ENCODE data around the gene TRPC4.

Gene TRPC4

GRCh38 chr13:37752146-37752545, 117.4 kb downstream of the TRPC4 start:
- no peak overlapping the region for H3K4me3 ChIP-seq (ENCODE audit: low read length)
- H3K27ac ChIP-seq (ENCODE audit: low read depth, low read length) = no peak overlapping the region
- H3K36me3 ChIP-seq (ENCODE audit: control insufficient read depth, insufficient read depth, low read length) = no peaks in the 10 kb centered on the region
- no peaks in the 10 kb centered on the region for H3K27me3 ChIP-seq (ENCODE audit: control insufficient read depth, insufficient read depth, low read length)
- H3K4me1 ChIP-seq (ENCODE audit: control insufficient read depth, insufficient read depth, low read length) = peaks cover under 1% of the 10 kb centered on the region
- H3K9ac ChIP-seq (ENCODE audit: low read length) = no peak overlapping the region

GRCh38 chr13:37751025-37751424, 118.5 kb downstream of the TRPC4 start:
- no peak overlapping the region for H3K9ac ChIP-seq (ENCODE audit: low read length)
- no peaks in the 10 kb centered on the region for H3K36me3 ChIP-seq (ENCODE audit: control insufficient read depth, insufficient read depth, low read length)
- H3K27me3 ChIP-seq (ENCODE audit: control insufficient read depth, insufficient read depth, low read length) = no peaks in the 10 kb centered on the region
- H3K4me3 ChIP-seq (ENCODE audit: low read length) = no peak overlapping the region
- no peak overlapping the region for H3K27ac ChIP-seq (ENCODE audit: low read depth, low read length)
- H3K4me1 ChIP-seq (ENCODE audit: control insufficient read depth, insufficient read depth, low read length) = peaks cover 2% of the 10 kb centered on the region

DNA sequence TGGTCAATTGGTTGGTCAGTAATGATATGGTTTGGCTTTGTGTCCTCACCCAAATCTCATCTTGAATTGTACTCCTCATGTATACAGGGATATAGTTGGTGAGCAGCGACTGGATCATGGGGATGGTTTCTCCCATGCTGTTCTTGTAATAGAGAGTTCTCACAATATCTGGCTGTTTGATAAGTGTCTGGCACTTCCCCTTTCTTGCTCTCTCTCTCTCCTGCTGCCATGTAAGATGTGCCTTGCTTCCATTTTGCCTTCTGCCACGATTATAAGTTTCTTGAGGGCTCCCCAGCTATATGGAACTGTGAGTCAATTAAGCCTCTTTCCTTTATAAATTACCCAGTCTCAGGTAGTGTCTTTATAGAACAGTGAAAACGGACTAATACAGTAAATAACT, 120.7 kb downstream of the TRPC4 start:
- no peak overlapping the region for H3K4me3 ChIP-seq (ENCODE audit: low read length)
- no peak overlapping the region for H3K27ac ChIP-seq (ENCODE audit: low read depth, low read length)
- H3K27me3 ChIP-seq (ENCODE audit: control insufficient read depth, insufficient read depth, low read length) = no peaks in the 10 kb centered on the region
- H3K9ac ChIP-seq (ENCODE audit: low read length) = no peak overlapping the region
- H3K4me1 ChIP-seq (ENCODE audit: control insufficient read depth, insufficient read depth, low read length) = peaks cover 2% of the 10 kb centered on the region
- no peaks in the 10 kb centered on the region for H3K36me3 ChIP-seq (ENCODE audit: control insufficient read depth, insufficient read depth, low read length)

DNA sequence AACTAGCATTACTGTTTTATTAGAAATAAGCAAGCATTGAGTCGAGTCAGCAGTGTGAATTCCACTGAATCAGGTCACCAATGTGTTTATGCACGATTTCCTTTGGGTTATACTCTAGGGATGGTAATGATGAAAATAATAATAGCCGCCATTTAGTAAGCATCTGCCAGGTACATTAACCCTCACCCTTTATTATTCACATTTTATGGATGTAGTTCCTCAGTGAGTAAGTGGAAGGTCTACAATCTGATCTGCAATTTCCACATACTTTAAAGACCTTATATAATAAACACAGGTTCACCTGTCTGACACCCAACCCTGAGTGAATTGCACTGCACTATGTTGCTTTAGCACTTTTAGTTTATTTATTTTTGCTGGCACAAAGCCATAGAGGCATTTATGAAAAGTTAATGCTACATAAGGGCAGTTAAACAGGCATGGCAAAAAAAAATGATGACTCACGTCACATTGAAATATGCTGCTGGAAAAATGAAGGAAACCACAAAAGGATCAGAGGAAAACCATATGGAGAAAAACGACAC, 122.4 kb downstream of the TRPC4 start:
- Histone ChIP-seq H3K36me3 (ENCODE audit: control insufficient read depth, insufficient read depth, low read length) (no peaks in the 10 kb centered on the region), H3K27ac (ENCODE audit: low read depth, low read length) (no peak overlapping the region)

DNA sequence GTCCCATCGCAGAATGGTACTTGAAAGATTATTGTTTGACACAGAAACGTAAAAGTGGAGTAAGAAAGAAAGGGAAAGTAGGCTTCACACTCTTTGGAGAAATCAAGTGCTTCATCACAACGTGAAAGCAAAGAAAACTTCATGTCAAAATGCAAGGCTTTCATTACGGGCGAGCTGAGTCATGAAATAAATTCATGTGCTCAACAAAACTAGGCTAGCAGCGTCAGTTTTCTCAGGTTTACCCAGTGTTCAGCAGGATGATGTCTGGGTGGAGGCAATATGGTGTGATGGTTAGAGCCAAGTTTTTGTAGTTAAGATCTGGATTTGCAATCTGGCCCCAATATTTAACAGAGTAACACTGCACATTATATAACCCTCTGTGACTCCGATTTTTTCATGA, 128.0 kb downstream of the TRPC4 start:
- Histone ChIP-seq H3K27ac (ENCODE audit: low read depth, low read length) (no peak overlapping the region), H3K9ac (ENCODE audit: low read length) (no peak overlapping the region), H3K4me1 (ENCODE audit: control insufficient read depth, insufficient read depth, low read length) (no peaks in the 10 kb centered on the region), H3K4me3 (ENCODE audit: low read length) (no peak overlapping the region), H3K27me3 (ENCODE audit: control insufficient read depth, insufficient read depth, low read length) (no peaks in the 10 kb centered on the region), H3K36me3 (ENCODE audit: control insufficient read depth, insufficient read depth, low read length) (no peaks in the 10 kb centered on the region)

More for the DNA sequence above, 122.4 kb downstream of the TRPC4 start:
- H3K4me1 ChIP-seq (ENCODE audit: control insufficient read depth, insufficient read depth, low read length) = peaks cover 2% of the 10 kb centered on the region
- H3K27me3 ChIP-seq (ENCODE audit: control insufficient read depth, insufficient read depth, low read length) = no peaks in the 10 kb centered on the region
- no peak overlapping the region for H3K4me3 ChIP-seq (ENCODE audit: low read length)
- no peak overlapping the region for H3K9ac ChIP-seq (ENCODE audit: low read length)

DNA sequence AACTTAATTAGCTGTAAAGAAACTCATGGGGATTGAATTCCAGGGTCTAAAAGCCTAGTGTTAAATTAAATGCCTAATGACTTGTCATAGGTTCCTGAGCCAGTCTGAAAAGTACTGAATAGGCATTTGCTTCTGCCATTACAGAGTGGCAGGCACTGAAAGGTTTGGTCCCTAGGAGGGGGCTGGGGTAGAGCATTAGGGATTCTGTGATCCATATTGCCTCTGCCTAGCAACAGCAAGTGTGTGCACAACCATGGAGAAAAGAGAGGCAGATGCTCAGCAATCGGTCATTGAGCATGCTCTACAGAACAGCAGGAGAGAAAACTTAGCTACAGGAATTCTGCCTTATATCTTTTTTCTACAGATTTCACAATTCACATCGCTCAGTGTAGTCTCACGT, 133.5 kb downstream of the TRPC4 start:
- no peak overlapping the region for H3K27ac ChIP-seq (ENCODE audit: low read depth, low read length)
- no peaks in the 10 kb centered on the region for H3K4me1 ChIP-seq (ENCODE audit: control insufficient read depth, insufficient read depth, low read length)
- H3K9ac ChIP-seq (ENCODE audit: low read length) = no peak overlapping the region
- H3K27me3 ChIP-seq (ENCODE audit: control insufficient read depth, insufficient read depth, low read length) = no peaks in the 10 kb centered on the region
- no peaks in the 10 kb centered on the region for H3K36me3 ChIP-seq (ENCODE audit: control insufficient read depth, insufficient read depth, low read length)
- H3K4me3 ChIP-seq (ENCODE audit: low read length) = no peak overlapping the region

- Histone ChIP-seq H3K27me3 (ENCODE audit: control insufficient read depth, insufficient read depth, low read length) (no peaks in the 10 kb centered on the region), H3K36me3 (ENCODE audit: control insufficient read depth, insufficient read depth, low read length) (no peaks in the 10 kb centered on the region), H3K4me1 (ENCODE audit: control insufficient read depth, insufficient read depth, low read length) (no peaks in the 10 kb centered on the region)
Measured at GRCh38 chr13:37735293-37735692, 134.3 kb downstream of the TRPC4 start.

DNA sequence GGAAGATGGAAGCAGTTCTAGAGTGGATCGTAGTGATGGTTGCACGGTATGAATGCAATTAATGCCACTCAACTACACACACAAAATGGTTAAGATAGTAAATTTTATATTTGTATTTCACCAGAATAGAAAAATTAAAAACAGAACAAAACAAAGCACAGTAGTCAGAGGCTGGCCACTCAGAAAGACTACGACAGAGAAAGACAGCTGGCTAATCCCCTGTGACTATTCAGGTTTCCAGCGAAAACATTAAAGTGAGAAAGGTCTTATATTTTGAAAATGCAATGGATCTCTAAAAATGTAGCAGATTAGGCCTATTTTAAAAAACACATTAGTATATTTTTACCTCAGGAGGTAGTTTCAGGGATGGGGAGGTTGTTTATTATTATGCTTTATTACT, 139.7 kb downstream of the TRPC4 start:
- Histone ChIP-seq H3K9ac (ENCODE audit: low read length) (no peak overlapping the region), H3K27me3 (ENCODE audit: control insufficient read depth, insufficient read depth, low read length) (no peaks in the 10 kb centered on the region), H3K4me1 (ENCODE audit: control insufficient read depth, insufficient read depth, low read length) (no peaks in the 10 kb centered on the region), H3K36me3 (ENCODE audit: control insufficient read depth, insufficient read depth, low read length) (no peaks in the 10 kb centered on the region), H3K4me3 (ENCODE audit: low read length) (no peak overlapping the region), H3K27ac (ENCODE audit: low read depth, low read length) (no peak overlapping the region)

More at GRCh38 chr13:37735293-37735692, 134.3 kb downstream of the TRPC4 start:
- Histone ChIP-seq H3K27ac (ENCODE audit: low read depth, low read length) (no peak overlapping the region), H3K9ac (ENCODE audit: low read length) (no peak overlapping the region), H3K4me3 (ENCODE audit: low read length) (no peak overlapping the region)

DNA sequence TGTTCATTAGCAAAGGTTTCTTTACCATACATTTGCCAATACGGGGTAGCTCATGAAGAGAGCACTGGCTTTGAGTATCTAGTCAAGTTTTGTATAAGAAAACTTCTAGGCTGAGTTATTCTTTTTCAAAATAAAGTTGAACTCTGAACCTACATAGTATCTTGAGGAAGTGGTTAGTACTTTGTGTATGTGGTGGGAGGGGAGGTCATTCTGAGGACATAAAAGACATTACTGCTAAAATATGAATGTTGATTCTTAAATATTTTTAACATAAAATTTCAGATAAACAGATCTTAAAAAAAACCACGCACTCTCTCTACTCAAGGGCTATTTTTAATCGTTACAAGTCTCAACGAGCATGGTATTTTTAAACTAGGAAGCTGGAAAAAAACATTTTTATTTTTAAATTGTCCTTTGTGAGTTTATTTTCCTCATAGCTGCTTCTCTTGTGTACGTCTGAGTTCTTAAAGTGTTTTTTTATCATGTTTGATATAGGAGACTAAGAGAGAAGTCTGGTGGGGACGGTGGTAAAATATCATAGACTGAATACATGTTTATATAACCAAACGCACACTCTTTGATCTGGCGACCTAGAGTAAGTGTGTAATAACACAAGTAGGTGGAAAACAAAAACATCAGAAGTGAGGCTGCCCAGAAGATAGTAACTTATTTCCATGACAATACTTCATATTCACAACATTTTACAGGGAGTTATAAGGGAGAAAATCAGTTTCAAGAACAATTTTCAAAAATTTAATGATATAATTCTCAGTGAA, 153.0 kb downstream of the TRPC4 start:
- no peaks in the 10 kb centered on the region for H3K4me1 ChIP-seq (ENCODE audit: control insufficient read depth, insufficient read depth, low read length)
- H3K27me3 ChIP-seq (ENCODE audit: control insufficient read depth, insufficient read depth, low read length) = no peaks in the 10 kb centered on the region
- H3K36me3 ChIP-seq (ENCODE audit: control insufficient read depth, insufficient read depth, low read length) = no peaks in the 10 kb centered on the region
- H3K9ac ChIP-seq (ENCODE audit: low read length) = no peak overlapping the region
- H3K27ac ChIP-seq (ENCODE audit: low read depth, low read length) = no peak overlapping the region
- no peak overlapping the region for H3K4me3 ChIP-seq (ENCODE audit: low read length)

DNA sequence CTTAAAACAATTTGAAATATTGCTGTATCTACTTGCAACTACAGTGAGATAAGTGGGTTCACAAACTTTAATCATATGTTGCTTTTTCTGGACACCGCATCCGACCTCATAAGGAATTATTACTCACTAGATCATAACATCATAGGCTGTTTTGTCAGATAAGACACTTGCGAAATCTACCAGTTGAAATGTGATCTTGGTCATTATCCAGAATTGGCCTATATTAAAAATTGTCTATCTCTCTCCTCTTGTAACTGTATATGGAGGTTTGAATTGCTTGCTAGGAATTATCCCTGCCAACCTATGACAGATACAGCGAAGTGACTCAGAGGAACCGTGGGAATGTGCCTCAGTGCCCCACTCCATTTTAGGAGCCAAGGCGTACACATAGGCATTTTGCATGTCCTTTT, 154.0 kb downstream of the TRPC4 start:
- H3K27me3 ChIP-seq (ENCODE audit: control insufficient read depth, insufficient read depth, low read length) = no peaks in the 10 kb centered on the region
- H3K36me3 ChIP-seq (ENCODE audit: control insufficient read depth, insufficient read depth, low read length) = no peaks in the 10 kb centered on the region
- no peaks in the 10 kb centered on the region for H3K4me1 ChIP-seq (ENCODE audit: control insufficient read depth, insufficient read depth, low read length)
- no peak overlapping the region for H3K4me3 ChIP-seq (ENCODE audit: low read length)
- H3K27ac ChIP-seq (ENCODE audit: low read depth, low read length) = no peak overlapping the region
- H3K9ac ChIP-seq (ENCODE audit: low read length) = no peak overlapping the region

- no peak overlapping the region for H3K27ac ChIP-seq (ENCODE audit: low read depth, low read length)
- H3K4me1 ChIP-seq (ENCODE audit: control insufficient read depth, insufficient read depth, low read length) = peaks cover 4% of the 10 kb centered on the region
- H3K27me3 ChIP-seq (ENCODE audit: control insufficient read depth, insufficient read depth, low read length) = no peaks in the 10 kb centered on the region
- H3K36me3 ChIP-seq (ENCODE audit: control insufficient read depth, insufficient read depth, low read length) = no peaks in the 10 kb centered on the region
- H3K4me3 ChIP-seq (ENCODE audit: low read length) = no peak overlapping the region
- H3K9ac ChIP-seq (ENCODE audit: low read length) = no peak overlapping the region
Measured at GRCh38 chr13:37709318-37709717, 160.3 kb downstream of the TRPC4 start.

GRCh38 chr13:37707739-37708500, 161.7 kb downstream of the TRPC4 start:
- H3K27ac ChIP-seq (ENCODE audit: low read depth, low read length) = peak overlapping the region; percentile 22
- H3K36me3 ChIP-seq (ENCODE audit: control insufficient read depth, insufficient read depth, low read length) = no peaks in the 10 kb centered on the region
- peaks cover 4% of the 10 kb centered on the region for H3K4me1 ChIP-seq (ENCODE audit: control insufficient read depth, insufficient read depth, low read length)
- H3K4me3 ChIP-seq (ENCODE audit: low read length) = no peak overlapping the region
- no peak overlapping the region for H3K9ac ChIP-seq (ENCODE audit: low read length)
- no peaks in the 10 kb centered on the region for H3K27me3 ChIP-seq (ENCODE audit: control insufficient read depth, insufficient read depth, low read length)
